Cortex of kidney (tissue), 1 donor: ENCODE data around the gene CCR5AS.
"Not testable (repeated sequence)": the region's sequence is repeated elsewhere in the genome, so short reads cannot be mapped to it uniquely, and the experiment has no call there.

Experiments used
- DNase-seq: peaks from one replicate; lab custom pipeline; 2025; lab: John Stamatoyannopoulos, UW

The CCR5AS gene

GRCh38 chr3:46356276-46356675 is 50.6 kb downstream of the CCR5AS start:
- DNase-seq: no peak

- no peak for DNase-seq
These were observed 51.9 kb downstream of the CCR5AS start for GRCh38 chr3:46354984-46355383.

- no peak for DNase-seq
These were observed 52.4 kb downstream of the CCR5AS start for GRCh38 chr3:46354478-46354877.

- DNase-seq: no peak
These were observed 53.0 kb downstream of the CCR5AS start, which contains the start of gene CCR2 for GRCh38 chr3:46353647-46354410. Gene CCR2, plus strand, starts transcription at chr3:46354111. Its CDS starts 3,417 bp downstream, at chr3:46357528.

DNA sequence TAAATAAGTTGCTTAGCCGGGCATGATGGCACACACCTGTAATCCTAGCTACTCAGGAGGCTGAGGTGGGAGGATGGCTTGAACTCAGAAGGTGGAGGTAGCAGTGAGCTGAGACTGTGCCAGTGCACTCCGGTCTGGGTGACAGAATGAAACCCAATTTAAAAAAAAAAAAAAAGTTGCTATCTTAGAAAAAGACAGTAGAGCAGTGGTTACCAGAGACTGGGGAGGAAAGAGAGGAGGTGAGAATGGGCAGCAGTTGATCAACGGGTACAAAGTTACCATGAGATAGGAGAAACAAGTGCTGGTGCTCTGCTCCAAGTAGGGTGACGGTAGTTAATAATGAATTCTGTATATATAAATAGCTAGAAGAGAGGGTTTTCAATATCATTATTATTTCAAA is 53.8 kb downstream of the CCR5AS start:
- DNase-seq: no peak

DNA sequence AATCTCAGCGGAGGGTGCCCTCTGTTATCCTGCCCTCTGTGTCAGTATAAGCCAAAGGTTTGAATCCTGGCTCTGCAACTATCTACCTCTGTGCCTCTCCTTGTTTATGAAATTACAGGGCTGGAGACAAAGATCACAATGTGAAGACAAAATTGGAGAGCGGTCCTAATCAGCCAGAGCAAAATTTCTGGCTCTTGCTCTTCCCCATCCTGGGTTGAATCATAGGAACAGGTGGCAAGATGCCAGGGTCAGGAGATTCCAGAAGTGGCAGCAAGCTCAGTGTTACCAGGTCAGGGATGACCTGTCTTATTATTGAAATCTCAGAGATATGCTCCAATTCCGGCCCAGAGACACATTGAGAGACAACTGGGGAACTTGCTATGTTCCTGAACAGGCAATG is 55.2 kb downstream of the CCR5AS start:
- DNase-seq: no peak

GRCh38 chr3:46350262-46350565 is 56.7 kb downstream of the CCR5AS start:
- no peak for DNase-seq

- no peak for DNase-seq
These were observed 57.2 kb downstream of the CCR5AS start for GRCh38 chr3:46349484-46350261.

GRCh38 chr3:46348823-46349482 is 57.9 kb downstream of the CCR5AS start:
- no peak for DNase-seq

- no peak for DNase-seq
These were observed 62.4 kb downstream of the CCR5AS start for GRCh38 chr3:46344476-46344875.

- no peak for DNase-seq
These were observed 68.0 kb downstream of the CCR5AS start for GRCh38 chr3:46338840-46339239.

DNA sequence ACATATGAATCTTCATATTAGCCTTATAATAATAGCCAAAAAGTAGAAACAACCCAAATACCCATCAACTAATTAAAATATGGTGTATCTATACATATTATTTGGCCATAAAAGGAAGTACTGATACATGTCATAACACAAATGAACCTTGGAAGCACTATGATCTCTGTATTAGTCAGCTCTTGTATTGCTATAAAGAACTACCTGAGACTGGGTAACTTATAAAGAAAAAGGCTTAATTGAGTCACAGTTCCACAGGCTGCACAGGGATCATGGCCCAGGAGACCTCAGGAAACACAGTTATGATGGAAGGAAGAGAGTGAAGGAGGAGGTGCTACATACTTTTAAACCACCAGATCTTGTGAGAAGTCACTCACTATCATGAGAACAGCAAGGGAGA is 69.0 kb downstream of the CCR5AS start:
- no peak for DNase-seq

DNA sequence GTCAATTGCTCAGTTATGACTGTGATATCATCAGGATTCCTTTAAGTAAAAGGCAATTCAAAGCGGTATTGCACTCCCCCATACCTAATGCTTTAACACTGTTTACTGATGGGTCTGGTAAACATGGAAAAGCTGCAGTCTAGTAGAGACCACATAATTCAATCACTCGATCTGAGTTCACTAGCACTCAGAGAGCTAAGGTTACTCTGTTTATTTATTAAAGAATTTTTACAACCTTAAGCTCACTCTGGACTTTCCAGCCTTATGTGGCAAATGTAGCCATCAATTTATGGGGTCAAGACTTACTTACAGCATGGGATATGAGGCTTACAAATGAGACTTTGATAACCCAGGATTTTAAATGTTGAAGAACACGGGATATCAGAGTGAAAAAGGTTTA is 71.3 kb downstream of the CCR5AS start:
- no peak for DNase-seq

GRCh38 chr3:46334741-46335478 is 72.0 kb downstream of the CCR5AS start:
- DNase-seq: no peak

DNA sequence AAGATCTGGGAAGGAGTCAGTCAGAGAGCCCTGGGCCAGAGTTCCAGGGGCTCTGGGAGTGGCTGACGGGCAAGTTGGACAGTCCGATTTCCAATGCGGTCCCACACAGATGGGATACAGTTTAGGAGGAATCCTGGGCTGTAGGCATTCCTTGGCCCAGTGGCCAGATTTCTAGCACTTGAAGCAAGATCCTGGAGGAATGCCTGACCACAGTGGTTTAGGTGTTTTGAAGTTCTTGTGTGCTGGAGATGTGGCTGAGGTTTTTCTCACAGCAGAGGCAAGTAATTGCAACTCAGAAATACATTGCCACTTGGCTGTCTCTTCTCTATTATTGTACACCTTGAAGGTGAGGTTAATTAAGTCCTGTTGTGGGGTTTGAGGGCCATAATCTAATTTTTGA is 76.2 kb downstream of the CCR5AS start:
- not testable (repeated sequence) for DNase-seq

GRCh38 chr3:46325645-46326300 is 81.1 kb downstream of the CCR5AS start:
- DNase-seq: no peak

DNA sequence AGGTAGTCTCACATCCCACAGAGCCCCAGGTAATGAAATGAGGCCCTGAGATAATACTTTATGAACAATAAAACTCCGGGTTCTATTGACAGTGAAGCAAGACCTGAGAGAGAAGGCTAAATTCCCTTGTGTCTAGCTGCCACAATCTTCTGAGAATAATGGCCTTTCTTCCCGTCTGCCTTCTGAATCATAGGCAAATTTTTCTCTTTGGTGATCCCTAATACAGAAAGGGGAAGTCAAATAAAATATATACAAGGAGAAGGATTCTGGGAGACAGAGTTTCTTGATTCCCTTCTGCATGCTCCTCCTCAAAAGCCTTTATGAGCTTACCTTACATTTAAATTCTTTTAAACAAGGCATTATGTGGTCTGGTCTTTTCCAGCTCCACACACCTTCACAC is 82.8 kb downstream of the CCR5AS start:
- no peak for DNase-seq

- DNase-seq: no peak
These were observed 85.3 kb downstream of the CCR5AS start for GRCh38 chr3:46321461-46322104.

- no peak for DNase-seq
These were observed 88.5 kb downstream of the CCR5AS start for GRCh38 chr3:46318207-46318927.

GRCh38 chr3:46316206-46316605 is 90.7 kb downstream of the CCR5AS start:
- no peak for DNase-seq

DNA sequence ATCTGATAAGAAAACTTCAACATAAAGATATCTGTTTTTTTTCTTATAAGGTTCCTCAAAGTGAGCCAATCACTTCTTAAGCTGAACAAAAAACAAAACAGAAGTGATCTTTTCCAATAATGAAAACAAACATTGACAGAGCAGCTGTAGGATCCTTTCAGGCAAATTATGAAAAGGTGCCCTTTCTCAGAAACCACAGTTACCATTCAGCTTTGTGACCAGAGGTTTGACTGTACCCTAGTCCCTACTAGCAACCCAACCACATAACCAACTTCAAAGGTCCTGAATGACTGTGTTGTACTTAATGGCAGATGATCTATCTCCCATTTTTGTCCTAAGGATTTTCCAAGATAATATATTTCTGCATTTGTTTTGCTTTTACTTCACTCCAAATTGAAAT is 92.3 kb downstream of the CCR5AS start:
- DNase-seq: no peak
